Measurements from ENCODE around the gene SCN4A. TPM values are rescaled to one million over a fixed set of nuclear protein-coding genes. Genes with fewer than 3 reads are reported as not detected.

SCN4A gene
- total RNA-seq, 3 donors from 2014 or later, result 1.0 to 16.7 (median 10.2) TPM

DNA sequence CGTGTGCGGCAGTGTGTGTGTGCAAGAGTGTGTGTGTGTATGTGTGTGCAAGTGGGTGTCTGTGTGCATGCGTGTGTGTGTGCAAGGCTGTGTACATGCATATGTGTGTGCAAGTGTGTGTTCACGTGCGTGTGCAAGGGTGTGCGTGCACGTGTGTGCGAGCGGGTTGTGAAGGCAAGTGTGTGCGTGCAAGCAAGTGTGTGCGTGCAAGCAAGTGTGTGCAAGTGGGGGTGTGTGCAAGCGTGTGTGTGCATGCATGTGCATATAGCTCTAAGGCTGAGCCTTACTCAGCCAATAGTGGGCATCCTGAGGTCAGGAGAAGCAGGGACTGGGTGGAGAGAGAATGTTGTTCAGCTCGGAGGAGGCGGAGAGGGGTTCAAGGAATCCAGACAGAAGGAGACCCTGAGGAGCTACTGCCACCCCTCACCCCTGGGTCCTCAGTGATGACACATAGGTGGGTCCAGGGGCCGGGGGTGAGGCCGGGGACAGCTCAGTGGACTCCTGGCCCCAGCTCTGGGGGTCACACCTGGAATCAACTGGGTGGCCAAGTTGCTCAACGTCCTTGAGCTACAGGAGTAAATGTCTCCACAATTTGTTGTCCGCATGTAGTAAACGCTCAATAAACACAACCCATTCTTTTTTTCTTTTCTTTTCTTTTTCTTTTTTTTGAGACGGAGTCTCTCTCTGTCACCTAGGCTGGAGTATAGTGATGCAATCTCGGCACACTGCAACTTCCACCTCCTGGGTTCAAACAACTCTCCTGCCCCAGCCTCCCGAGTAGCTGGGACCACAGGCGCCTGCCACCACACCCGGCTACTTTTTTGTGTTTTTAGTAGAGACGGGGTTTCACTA lies 27.2 kb upstream of the SCN4A start:
- intact Hi-C loops (cut with DNase I; ENCODE audit: low total_unique reads), result no loop called here
- H3K4me3 ChIP-seq, result no peak overlapping the region
- peak in 1 of 2 donors; percentile 31 for DNase-seq (ENCODE audit: low spot score in 2 of 2)
- no peak overlapping the region for H3K27ac ChIP-seq
- H3K9me3 ChIP-seq, result no peaks in the 10 kb centered on the region
- H3K36me3 ChIP-seq, result no peaks in the 10 kb centered on the region
- TF ChIP-seq, protein P1, sequence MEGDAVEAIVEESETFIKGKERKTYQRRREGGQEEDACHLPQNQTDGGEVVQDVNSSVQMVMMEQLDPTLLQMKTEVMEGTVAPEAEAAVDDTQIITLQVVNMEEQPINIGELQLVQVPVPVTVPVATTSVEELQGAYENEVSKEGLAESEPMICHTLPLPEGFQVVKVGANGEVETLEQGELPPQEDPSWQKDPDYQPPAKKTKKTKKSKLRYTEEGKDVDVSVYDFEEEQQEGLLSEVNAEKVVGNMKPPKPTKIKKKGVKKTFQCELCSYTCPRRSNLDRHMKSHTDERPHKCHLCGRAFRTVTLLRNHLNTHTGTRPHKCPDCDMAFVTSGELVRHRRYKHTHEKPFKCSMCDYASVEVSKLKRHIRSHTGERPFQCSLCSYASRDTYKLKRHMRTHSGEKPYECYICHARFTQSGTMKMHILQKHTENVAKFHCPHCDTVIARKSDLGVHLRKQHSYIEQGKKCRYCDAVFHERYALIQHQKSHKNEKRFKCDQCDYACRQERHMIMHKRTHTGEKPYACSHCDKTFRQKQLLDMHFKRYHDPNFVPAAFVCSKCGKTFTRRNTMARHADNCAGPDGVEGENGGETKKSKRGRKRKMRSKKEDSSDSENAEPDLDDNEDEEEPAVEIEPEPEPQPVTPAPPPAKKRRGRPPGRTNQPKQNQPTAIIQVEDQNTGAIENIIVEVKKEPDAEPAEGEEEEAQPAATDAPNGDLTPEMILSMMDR (IDR thresholded peaks at IDR 0.05), result no peak
- TF ChIP-seq POLR2AphosphoS5 (IDR thresholded peaks at IDR 0.05), result no peak
- TF ChIP-seq POLR2A (IDR thresholded peaks at IDR 0.05), result no peak
- peaks cover 0 to 8% of the 10 kb centered on the region in 2 donors for H3K4me1 ChIP-seq
- H3K27me3 ChIP-seq, result no peaks in the 10 kb centered on the region

DNA sequence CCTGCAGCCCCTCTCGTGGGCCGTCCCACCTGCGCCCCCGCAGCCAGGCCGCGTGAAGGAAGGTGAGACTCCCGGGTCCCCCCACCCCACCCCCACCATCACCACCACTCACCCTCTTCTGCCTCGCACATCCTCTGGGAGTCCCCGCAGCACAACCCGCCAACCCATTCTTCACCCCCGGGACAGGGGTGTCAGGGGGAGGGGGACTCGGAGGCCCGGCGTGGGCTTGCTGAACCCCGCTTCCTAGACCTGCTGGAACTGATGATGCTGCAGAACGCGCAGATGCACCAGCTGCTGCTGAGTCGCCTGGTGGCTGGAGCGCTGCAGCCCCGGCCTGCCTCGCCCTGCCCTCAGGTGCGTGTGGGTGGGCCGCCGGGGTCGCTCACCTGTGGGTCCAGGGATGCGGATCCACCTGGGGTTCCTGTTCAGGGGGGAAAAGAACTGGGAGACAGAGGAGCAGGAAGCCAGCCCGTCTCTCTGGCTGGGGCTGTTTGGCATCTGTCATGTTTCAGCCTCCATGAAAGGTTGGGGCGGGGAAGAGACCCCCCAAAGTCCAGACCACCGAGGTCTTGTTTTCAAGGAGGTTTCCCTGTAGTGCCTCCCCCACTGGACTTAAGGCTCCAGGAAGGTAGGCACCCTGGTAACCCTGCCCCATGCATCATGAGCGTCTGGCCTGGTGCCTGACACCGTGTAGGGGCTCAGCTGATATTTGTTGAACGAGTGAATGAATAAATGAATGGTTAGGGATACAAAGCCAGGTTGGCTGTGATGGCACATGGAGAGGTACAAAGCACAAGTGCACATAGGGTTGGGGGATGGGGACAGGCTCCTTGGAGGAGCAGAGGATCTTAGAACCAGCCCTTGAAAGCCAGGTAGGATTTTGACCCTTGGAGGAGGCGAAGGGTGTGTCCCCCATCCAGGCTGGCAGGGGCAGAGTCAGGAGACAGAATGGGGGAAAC lies 26.3 kb upstream of the SCN4A start:
- Histone ChIP-seq H3K27me3 (no peaks in the 10 kb centered on the region), H3K9me3 (no peaks in the 10 kb centered on the region), H3K36me3 (no peaks in the 10 kb centered on the region), H3K4me1 (peaks cover 0 to 8% of the 10 kb centered on the region in 2 donors), H3K27ac (peak overlapping the region in 1 of 2 donors; percentile 22), H3K4me3 (peak overlapping the region; percentile 48 to 88 (median 71))
- intact Hi-C loops (cut with DNase I; ENCODE audit: low total_unique reads), result loop anchor here (1.0 kb wide), 1 partner anchor 36 kb away; no protein-coding TSS in a partner anchor
- TF ChIP-seq POLR2A (IDR thresholded peaks at IDR 0.05) (no peak), POLR2AphosphoS5 (IDR thresholded peaks at IDR 0.05) (no peak)
- TF ChIP-seq, protein P1 (IDR thresholded peaks at IDR 0.05), result no peak
- DNase-seq (ENCODE audit: low spot score in 2 of 2), result peak in 1 of 2 donors; percentile 49

DNA sequence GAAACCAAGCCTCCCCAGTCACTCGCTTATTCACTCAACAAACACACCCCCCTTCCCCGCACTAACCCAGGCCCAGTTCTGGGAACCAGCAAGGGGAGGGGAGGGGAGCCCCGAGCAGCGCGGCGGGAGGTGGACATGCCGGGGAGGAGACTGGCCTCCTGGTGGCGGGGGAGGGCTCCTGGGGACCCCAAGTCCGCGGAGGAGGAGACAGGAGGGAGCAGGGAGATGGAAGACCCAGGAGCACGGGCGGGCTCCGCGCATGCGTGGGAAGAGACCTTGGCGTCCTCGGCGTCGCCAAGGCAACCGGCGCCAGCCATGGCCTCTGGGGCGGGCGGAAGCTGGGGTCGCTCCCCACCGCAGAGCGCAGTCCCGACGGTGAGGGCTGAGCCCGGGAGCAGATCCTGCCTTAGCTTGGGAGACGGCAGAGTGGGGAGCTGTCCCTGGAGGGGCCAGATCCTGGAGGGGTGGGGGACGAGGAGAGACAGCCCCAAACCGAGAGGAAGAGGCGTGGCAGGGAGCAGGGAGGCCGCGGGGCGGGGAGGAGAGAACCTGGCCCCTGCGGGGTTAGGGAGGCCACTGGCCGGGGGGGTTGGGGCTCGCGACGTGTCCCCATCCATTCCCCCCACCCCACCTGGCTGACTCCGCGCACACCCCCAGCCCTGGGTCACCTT lies 25.5 kb upstream of the SCN4A start, which contains the start of gene PRR29:
PRR29 (plus strand) TSS at position 302 of the 671 bp plus-strand sequence; CDS start at position 316, 14 bp downstream.
- TF ChIP-seq POLR2AphosphoS5 (IDR thresholded peaks at IDR 0.05) (no peak), POLR2A (IDR thresholded peaks at IDR 0.05) (no peak)
- TF ChIP-seq, protein P1 (IDR thresholded peaks at IDR 0.05), result no peak

DNA sequence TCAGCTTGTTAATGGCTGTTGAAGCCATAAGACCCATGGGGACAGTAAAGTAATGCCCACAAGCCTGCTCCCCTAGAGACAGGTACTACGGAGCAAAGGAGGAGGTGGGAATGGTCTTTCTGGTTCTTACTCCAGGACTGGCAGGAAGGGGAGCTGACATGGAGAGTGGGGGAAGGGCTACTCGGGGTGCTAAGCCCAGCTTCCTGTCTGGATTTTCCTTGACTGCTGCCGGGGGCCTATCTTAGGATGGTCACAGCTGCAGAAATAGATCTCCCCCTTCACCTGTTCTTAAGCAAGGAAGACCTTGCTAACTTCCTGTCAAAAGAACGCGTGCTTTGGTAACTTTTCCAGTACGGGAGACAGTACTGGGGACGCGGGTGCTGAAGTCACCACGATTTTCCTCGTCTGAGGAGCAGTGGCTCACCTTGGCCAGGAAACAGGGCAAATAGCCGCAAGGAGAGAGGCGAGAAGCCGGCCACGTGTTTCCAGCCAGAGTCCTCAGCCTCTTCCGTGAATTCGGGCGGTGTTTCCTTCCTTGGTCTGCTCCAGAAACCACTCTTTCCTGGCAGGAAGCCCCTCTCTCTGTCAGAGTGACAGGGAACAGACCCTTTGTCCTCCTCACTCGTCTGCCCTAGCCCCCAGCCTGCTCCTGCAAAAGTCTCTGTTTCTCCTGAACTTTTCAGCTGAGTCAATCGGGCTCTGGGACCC lies 24.8 kb upstream of the SCN4A start:
- TF ChIP-seq POLR2AphosphoS5 (IDR thresholded peaks at IDR 0.05) (peak in 1 of 3 donors; percentile 17), POLR2A (IDR thresholded peaks at IDR 0.05) (no peak)

More for the DNA sequence above, 25.5 kb upstream of the SCN4A start, which contains the start of gene PRR29:
- Histone ChIP-seq H3K4me3 (peak within 1 kb of the TSS; percentile 48 to 88 (median 71)), H3K27ac (peak within 1 kb of the TSS; percentile 13 to 22), H3K36me3 (no peaks in the 10 kb centered on the region), H3K4me1 (peaks cover 0 to 8% of the 10 kb centered on the region in 2 donors), H3K27me3 (no peaks in the 10 kb centered on the region), H3K9me3 (no peaks in the 10 kb centered on the region)
- intact Hi-C loops (cut with DNase I; ENCODE audit: low total_unique reads), result loop anchor here (1.0 kb wide), 1 partner anchor 35 kb away; no protein-coding TSS in a partner anchor
- peak in 1 of 2 donors; percentile 57 for DNase-seq (ENCODE audit: low spot score in 2 of 2)

More for the DNA sequence above, 24.8 kb upstream of the SCN4A start:
- intact Hi-C loops (cut with DNase I; ENCODE audit: low total_unique reads), result loop anchor here (1.0 kb wide), 1 partner anchor 34 kb away; no protein-coding TSS in a partner anchor
- Histone ChIP-seq H3K27ac (peak overlapping the region; percentile 13 to 22), H3K4me3 (peak overlapping the region; percentile 48 to 88 (median 71)), H3K36me3 (no peaks in the 10 kb centered on the region), H3K9me3 (no peaks in the 10 kb centered on the region), H3K4me1 (peaks cover 0 to 8% of the 10 kb centered on the region in 2 donors), H3K27me3 (no peaks in the 10 kb centered on the region)
- peak in 1 of 2 donors; percentile 58 for DNase-seq (ENCODE audit: low spot score in 2 of 2)

Measured in breast epithelium (tissue), 4 donors.